Memory B cell (primary cell): ENCODE results near the gene SENP6.
"Not testable (repeated sequence)": the region's sequence is repeated elsewhere in the genome, so short reads cannot be mapped to it uniquely, and the experiment has no call there.

Source experiments
- ATAC-seq: fragments of 150-1000 bp; cut with Tn5 transposase; 2 replicates; pipeline ENCODE4 v1.10.0; 2021; ENCODE audit warnings: low read depth, mild to moderate bottlenecking, moderate library complexity
- DNase-seq, 2 donors: peaks; one replicate each; pipeline ENCODE4 v3.0.0; 2022; ENCODE audit warnings: low spot score in 2 of 2
- H3K27ac Mint-ChIP-seq: one replicate; pipeline ENCODE4 v1.8.0; 2022; ENCODE audit warnings: mild to moderate bottlenecking, moderate library complexity, mixed read lengths
- H3K27me3 Mint-ChIP-seq: one replicate; pipeline ENCODE4 v1.8.0; 2022; ENCODE audit warnings: mixed read lengths
- H3K36me3 Mint-ChIP-seq: one replicate; pipeline ENCODE4 v1.8.0; 2022; ENCODE audit warnings: mild to moderate bottlenecking, mixed read lengths
- H3K4me1 Mint-ChIP-seq: one replicate; pipeline ENCODE4 v1.8.0; 2022; ENCODE audit warnings: mixed read lengths
- H3K4me3 Mint-ChIP-seq: one replicate; pipeline ENCODE4 v1.8.0; 2022; ENCODE audit warnings: mild to moderate bottlenecking, moderate library complexity, mixed read lengths
- H3K9me3 Mint-ChIP-seq: one replicate; pipeline ENCODE4 v1.8.0; 2022; ENCODE audit warnings: mixed read lengths

Gene SENP6

GRCh38 chr6:75601304-75602245, at the start of gene SENP6:
Gene SENP6 (plus strand): TSS chr6:75601880. CDS start chr6:75602525, 645 bp downstream.
- peak within 1 kb of the TSS; percentile 96 for H3K4me3 Mint-ChIP-seq
- no peaks in the 10 kb centered on the region for H3K9me3 Mint-ChIP-seq
- H3K36me3 Mint-ChIP-seq, result peaks cover 2% of the 10 kb centered on the region
- DNase-seq (peak; percentile 73 to 82), ATAC-seq (peak; percentile 74)
- peaks cover 37% of the 10 kb centered on the region for H3K4me1 Mint-ChIP-seq
- peak within 1 kb of the TSS; percentile 97 for H3K27ac Mint-ChIP-seq
- H3K27me3 Mint-ChIP-seq, result no peaks in the 10 kb centered on the region

- H3K27me3 Mint-ChIP-seq, result no peaks in the 10 kb centered on the region
- no peaks in the 10 kb centered on the region for H3K36me3 Mint-ChIP-seq
- no peak overlapping the region for H3K27ac Mint-ChIP-seq
- peaks cover 3% of the 10 kb centered on the region for H3K4me1 Mint-ChIP-seq
- H3K4me3 Mint-ChIP-seq, result no peak overlapping the region
- peaks cover 3% of the 10 kb centered on the region for H3K9me3 Mint-ChIP-seq
- ATAC-seq, result no peak
- DNase-seq, result no peak
These were observed 45.4 kb upstream of the SENP6 start for GRCh38 chr6:75556240-75556639.

GRCh38 chr6:75557068-75557467, 44.6 kb upstream of the SENP6 start:
- Mint-ChIP-seq H3K36me3 (no peaks in the 10 kb centered on the region), H3K9me3 (peaks cover 2% of the 10 kb centered on the region), H3K4me1 (peaks cover 3% of the 10 kb centered on the region), H3K27ac (no peak overlapping the region), H3K27me3 (no peaks in the 10 kb centered on the region), H3K4me3 (no peak overlapping the region)
- DNase-seq (no peak), ATAC-seq (no peak)

GRCh38 chr6:75563032-75563431, 38.6 kb upstream of the SENP6 start:
- Mint-ChIP-seq H3K4me3 (no peak overlapping the region), H3K36me3 (peaks cover 10% of the 10 kb centered on the region), H3K9me3 (peaks cover 17% of the 10 kb centered on the region), H3K27me3 (peaks cover 15% of the 10 kb centered on the region), H3K27ac (no peak overlapping the region), H3K4me1 (peaks cover 3% of the 10 kb centered on the region)
- ATAC-seq (no peak), DNase-seq (no peak)

GRCh38 chr6:75566137-75566767, 35.4 kb upstream of the SENP6 start:
- H3K27ac Mint-ChIP-seq, result no peak overlapping the region
- H3K27me3 Mint-ChIP-seq, result peaks cover 24% of the 10 kb centered on the region
- no peak for DNase-seq
- ATAC-seq, result no peak
- no peak overlapping the region for H3K4me3 Mint-ChIP-seq
- peaks cover 17% of the 10 kb centered on the region for H3K9me3 Mint-ChIP-seq
- H3K4me1 Mint-ChIP-seq, result no peaks in the 10 kb centered on the region
- peaks cover 10% of the 10 kb centered on the region for H3K36me3 Mint-ChIP-seq

- H3K9me3 Mint-ChIP-seq, result peaks cover 17% of the 10 kb centered on the region
- no peak overlapping the region for H3K27ac Mint-ChIP-seq
- ATAC-seq, result no peak
- peaks cover 22% of the 10 kb centered on the region for H3K27me3 Mint-ChIP-seq
- no peaks in the 10 kb centered on the region for H3K4me1 Mint-ChIP-seq
- H3K4me3 Mint-ChIP-seq, result no peak overlapping the region
- H3K36me3 Mint-ChIP-seq, result peaks cover 10% of the 10 kb centered on the region
- DNase-seq, result no peak
These were observed 33.6 kb upstream of the SENP6 start for GRCh38 chr6:75568100-75568499.

GRCh38 chr6:75568965-75569364, 32.7 kb upstream of the SENP6 start:
- no peak overlapping the region for H3K4me3 Mint-ChIP-seq
- ATAC-seq (no peak), DNase-seq (no peak)
- H3K36me3 Mint-ChIP-seq, result peaks cover 10% of the 10 kb centered on the region
- no peak overlapping the region for H3K27ac Mint-ChIP-seq
- no peaks in the 10 kb centered on the region for H3K4me1 Mint-ChIP-seq
- H3K27me3 Mint-ChIP-seq, result peaks cover 22% of the 10 kb centered on the region
- H3K9me3 Mint-ChIP-seq, result peaks cover 17% of the 10 kb centered on the region

GRCh38 chr6:75570671-75571070, 31.0 kb upstream of the SENP6 start:
- H3K4me1 Mint-ChIP-seq, DNase-seq, H3K27ac Mint-ChIP-seq, ATAC-seq, H3K36me3 Mint-ChIP-seq, H3K4me3 Mint-ChIP-seq: not testable (repeated sequence)
- H3K9me3 Mint-ChIP-seq, result peaks cover 11% of the 10 kb centered on the region
- H3K27me3 Mint-ChIP-seq, result peaks cover 18% of the 10 kb centered on the region

- Mint-ChIP-seq H3K27ac (no peak overlapping the region), H3K36me3 (peaks cover 2% of the 10 kb centered on the region), H3K9me3 (peaks cover 6% of the 10 kb centered on the region), H3K4me3 (no peak overlapping the region), H3K4me1 (peaks cover 8% of the 10 kb centered on the region), H3K27me3 (peaks cover 13% of the 10 kb centered on the region)
- no peak for DNase-seq
- no peak for ATAC-seq
These were observed 29.6 kb upstream of the SENP6 start for GRCh38 chr6:75572072-75572471.

- peaks cover 1% of the 10 kb centered on the region for H3K27me3 Mint-ChIP-seq
- H3K4me3 Mint-ChIP-seq, result peak overlapping the region; percentile 35
- no peak overlapping the region for H3K27ac Mint-ChIP-seq
- H3K4me1 Mint-ChIP-seq, result peaks cover 17% of the 10 kb centered on the region
- DNase-seq (no peak), ATAC-seq (no peak)
- H3K9me3 Mint-ChIP-seq, result no peaks in the 10 kb centered on the region
- no peaks in the 10 kb centered on the region for H3K36me3 Mint-ChIP-seq
These were observed 21.7 kb upstream of the SENP6 start for GRCh38 chr6:75579951-75580350.

GRCh38 chr6:75581231-75581630, 20.4 kb upstream of the SENP6 start:
- no peak for ATAC-seq
- H3K27me3 Mint-ChIP-seq, result peaks cover 1% of the 10 kb centered on the region
- no peak for DNase-seq
- no peak overlapping the region for H3K4me3 Mint-ChIP-seq
- H3K4me1 Mint-ChIP-seq, result peaks cover 9% of the 10 kb centered on the region
- no peaks in the 10 kb centered on the region for H3K9me3 Mint-ChIP-seq
- no peak overlapping the region for H3K27ac Mint-ChIP-seq
- no peaks in the 10 kb centered on the region for H3K36me3 Mint-ChIP-seq

GRCh38 chr6:75584552-75584951, 17.1 kb upstream of the SENP6 start:
- not testable (repeated sequence) for H3K4me1 Mint-ChIP-seq, ATAC-seq, H3K27me3 Mint-ChIP-seq, H3K4me3 Mint-ChIP-seq, H3K9me3 Mint-ChIP-seq, H3K36me3 Mint-ChIP-seq, H3K27ac Mint-ChIP-seq, DNase-seq

- H3K4me3 Mint-ChIP-seq, result no peak overlapping the region
- no peak for ATAC-seq
- H3K36me3 Mint-ChIP-seq, result no peaks in the 10 kb centered on the region
- peaks cover 2% of the 10 kb centered on the region for H3K27me3 Mint-ChIP-seq
- no peaks in the 10 kb centered on the region for H3K9me3 Mint-ChIP-seq
- no peaks in the 10 kb centered on the region for H3K4me1 Mint-ChIP-seq
- H3K27ac Mint-ChIP-seq, result no peak overlapping the region
- DNase-seq, result no peak
These were observed 12.7 kb upstream of the SENP6 start for GRCh38 chr6:75588948-75589347.

- no peak for ATAC-seq
- no peaks in the 10 kb centered on the region for H3K9me3 Mint-ChIP-seq
- peaks cover 2% of the 10 kb centered on the region for H3K27me3 Mint-ChIP-seq
- no peak overlapping the region for H3K4me3 Mint-ChIP-seq
- DNase-seq, result no peak
- no peaks in the 10 kb centered on the region for H3K36me3 Mint-ChIP-seq
- no peaks in the 10 kb centered on the region for H3K4me1 Mint-ChIP-seq
- no peak overlapping the region for H3K27ac Mint-ChIP-seq
These were observed 11.3 kb upstream of the SENP6 start for GRCh38 chr6:75590370-75590769.
